Activated naive CD8-positive, alpha-beta T cell treated with anti-CD3 and anti-CD28 coated beads, Interleukin-2, amount 50 U/mL, for 16 hours (primary cell): ENCODE results near the gene GLOD5.
A peak's percentile ranks its signal among the peaks of the same experiment; 100 is the strongest.

Experiments used
- DNase-seq: peaks from one replicate; pipeline ENCODE4 v3.0.0-alpha.2; 2020; ENCODE audit warnings: low read depth, low spot score

The GLOD5 gene

DNA sequence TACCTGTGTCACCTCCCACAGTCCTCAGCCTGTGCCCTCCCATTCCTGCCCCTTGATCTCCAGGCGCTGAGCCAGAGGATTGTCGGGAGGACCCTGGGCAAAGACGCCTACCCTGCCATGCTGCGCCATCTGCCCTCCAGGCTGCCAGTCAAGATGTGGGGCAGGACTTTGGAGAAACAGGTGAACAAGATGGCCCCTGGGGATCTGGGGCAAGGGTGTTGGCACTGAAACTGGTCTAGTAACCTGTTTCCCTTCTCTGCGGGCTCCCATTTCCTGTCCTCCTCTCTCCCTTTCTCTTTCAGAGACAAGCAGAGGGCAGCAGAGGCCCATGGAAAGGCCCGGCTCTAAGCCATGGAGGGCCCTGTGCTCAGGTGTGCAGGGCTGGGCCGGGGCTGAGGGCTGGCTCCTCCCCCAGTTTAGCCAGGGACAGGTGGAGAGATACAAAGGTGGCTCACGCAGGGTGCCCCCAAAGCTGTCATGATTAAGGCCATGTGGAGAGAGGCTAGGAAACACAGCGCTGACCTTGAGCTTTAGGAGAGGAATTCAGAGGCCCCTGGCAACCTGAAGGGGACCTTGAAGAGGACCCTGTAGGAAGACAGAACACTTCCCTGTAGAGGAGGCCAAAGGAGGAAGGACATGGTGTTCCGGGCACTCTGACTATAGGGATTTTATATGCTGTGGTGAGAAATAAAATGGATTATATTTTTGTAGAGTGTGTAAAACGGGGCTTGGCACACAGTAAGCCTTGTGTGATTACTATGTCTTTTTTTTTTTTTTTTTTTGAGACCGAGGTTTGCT, at the start of gene GLOD5:
TSS of gene GLOD5 (plus strand) at position 74 of the 798 bp plus-strand sequence. CDS start at position 118, 44 bp downstream.
- no peak for DNase-seq

DNA sequence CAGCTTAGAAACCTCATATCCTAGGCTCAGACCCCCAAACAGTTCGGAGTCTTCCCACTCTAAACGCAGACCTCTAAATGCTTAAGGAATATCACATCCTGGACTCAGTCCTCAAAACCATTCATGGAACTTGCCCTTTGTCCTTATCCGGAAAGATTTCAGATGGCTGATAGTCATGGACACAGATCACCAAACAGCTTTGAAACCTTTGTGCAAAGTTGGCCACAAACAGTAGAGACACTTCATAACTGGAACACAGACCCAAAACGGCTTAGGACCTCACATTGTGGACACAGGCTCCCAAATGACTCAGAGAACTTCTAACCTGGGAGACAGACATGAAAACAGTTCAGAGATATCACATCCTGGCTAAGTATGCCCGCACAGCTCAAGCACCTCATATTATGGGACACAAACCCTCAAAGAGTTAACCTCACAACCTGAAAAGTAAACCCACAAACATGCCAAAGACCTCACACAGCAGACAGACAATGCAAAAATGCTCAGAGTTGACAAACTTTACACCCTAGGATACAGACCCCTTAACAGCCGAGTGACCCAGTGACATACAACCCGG, 49.5 kb upstream of the GLOD5 start:
- DNase-seq = no peak

- no peak for DNase-seq
Measured at GRCh38 chrX:48713847-48714246, 47.7 kb upstream of the GLOD5 start.

GRCh38 chrX:48714573-48714972, 47.0 kb upstream of the GLOD5 start:
- no peak for DNase-seq

- no peak for DNase-seq
Measured at GRCh38 chrX:48715072-48715471, 46.5 kb upstream of the GLOD5 start.

DNA sequence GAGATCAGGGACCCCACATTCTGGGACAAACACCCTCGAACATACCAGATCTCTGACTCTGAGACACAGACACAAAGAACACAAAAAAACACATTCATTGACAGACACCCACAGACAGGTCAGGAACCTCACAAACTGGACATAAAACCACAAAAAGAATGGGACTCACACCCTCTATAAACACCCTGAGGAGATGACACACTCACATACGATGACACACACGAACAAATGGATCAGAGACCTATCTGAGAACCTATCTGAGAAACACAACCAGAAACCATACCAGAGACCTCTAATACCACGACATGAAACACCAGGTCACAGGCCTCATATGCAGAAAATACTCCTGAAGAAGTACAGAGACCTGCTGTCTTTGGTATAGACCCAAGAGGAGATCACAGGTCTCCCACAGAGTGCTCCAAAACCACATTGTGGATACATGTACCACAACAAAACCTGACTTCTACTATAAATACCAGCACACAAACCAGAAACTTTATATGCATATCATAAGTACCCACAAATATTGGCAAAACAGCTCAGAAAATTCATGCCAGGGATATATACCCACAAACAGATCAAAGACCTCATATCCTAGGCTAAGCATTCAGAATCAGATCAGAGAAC, 45.6 kb upstream of the GLOD5 start:
- DNase-seq = no peak

DNA sequence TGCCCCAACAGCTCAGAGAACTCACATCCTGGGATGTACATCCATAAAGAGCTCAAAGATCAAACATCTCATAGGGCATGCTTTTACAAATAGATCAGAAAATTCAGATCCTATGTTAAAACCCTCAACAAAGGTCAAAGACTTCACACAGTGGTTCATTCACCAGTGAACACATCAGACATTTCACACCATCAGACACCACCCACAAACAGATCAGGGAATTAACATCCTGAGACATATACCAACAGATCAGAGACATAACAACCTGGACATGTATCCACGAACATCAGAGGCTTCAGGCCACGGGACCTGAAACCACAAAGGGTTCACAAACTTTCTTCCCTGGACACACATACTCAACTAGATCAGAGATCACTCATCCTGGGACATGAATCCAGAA, 41.6 kb upstream of the GLOD5 start:
- no peak for DNase-seq

GRCh38 chrX:48720577-48721250, 40.8 kb upstream of the GLOD5 start:
- DNase-seq = no peak

- DNase-seq = no peak
Measured at GRCh38 chrX:48721916-48722315, 39.6 kb upstream of the GLOD5 start.

DNA sequence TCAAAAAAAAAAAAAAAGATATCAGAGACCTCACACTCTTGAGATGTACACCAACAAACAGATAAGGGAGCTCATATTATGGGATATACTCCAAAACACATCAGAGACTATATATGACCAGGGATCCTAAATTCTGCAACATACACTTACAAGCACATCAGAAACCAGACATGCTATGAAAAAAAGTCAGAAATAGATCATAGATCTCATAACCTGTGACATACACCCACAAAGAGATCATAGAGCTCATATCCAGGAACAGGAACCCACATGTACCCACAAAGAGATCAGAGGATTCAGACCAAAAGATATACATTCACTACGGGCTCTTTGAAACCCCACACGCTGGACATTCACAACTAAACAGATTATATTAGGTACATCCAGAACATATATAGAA, 35.0 kb upstream of the GLOD5 start:
- DNase-seq = no peak

DNA sequence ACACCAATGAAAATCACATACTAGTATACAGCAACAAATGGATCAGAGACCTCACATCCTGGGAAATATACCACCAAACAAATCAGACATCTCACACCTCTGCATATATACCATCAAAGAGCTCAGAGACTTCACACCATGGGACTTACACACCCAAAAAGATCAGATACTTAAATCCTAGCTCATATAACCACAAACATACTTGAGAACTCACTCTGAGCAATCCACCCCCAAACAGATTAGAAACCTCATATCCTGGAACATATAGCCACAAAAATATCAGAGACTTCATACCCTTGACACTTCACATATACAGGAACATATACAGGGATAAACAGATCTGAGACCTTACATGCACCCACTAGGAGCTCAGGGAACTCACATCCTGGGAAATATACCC, 32.9 kb upstream of the GLOD5 start:
- no peak for DNase-seq

GRCh38 chrX:48736303-48736702, 25.2 kb upstream of the GLOD5 start:
- no peak for DNase-seq

- DNase-seq = no peak
Measured at GRCh38 chrX:48736878-48737212, 24.7 kb upstream of the GLOD5 start.

DNA sequence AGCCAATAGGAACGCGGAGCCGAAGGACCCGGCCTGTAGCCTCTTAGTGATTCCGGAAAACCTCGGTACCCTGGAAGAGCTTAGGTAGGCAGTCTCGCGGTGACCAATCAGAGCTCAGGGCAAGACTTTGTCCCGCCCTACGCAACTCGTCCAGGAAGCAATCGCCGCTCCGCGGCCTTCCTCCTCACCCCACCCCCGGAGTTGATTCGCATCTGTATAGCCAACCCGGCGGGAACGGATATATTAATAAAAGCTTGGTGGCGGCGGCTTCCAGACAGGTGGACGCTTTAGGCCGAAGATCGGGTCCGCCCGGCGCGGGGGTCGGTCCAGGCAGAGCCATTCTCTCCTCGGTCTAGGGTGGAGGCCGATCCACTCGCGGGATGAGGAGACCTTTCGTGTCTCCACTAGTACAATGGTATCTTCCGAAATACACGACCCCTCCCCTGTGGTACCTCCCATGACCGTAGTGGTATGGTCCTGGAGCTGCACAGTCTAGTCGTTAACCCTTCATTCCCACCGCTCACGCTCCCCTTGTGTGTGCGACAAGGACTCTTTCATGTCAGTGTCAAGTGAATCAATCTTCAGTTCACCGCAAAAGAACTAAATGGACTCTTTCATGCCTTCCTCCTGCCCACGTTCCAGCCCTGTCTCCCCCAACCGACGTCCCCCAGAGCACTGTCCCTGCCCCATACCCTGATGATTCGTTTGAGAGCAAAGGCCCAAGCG, 24.2 kb upstream of the GLOD5 start:
- DNase-seq = peak; percentile 62

DNA sequence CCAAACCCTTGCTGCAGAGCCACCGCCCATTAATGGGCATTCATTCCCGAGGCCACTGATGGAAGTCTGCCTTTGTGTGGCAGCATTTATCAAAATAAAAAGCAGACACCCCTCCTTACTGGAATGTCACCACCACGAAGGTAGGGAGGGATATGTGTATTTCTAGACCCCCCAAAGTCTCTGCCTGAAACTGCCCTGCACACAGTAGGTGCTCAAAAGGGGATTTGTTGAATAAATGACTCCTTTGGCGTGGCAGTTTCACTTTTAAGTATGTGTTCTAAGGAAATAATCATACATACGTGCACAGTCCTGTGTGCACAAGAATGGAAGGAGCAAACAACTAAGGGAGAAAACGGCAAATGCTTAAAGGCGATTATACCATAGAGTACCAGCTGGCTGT, 23.6 kb upstream of the GLOD5 start:
- no peak for DNase-seq

- no peak for DNase-seq
Measured at GRCh38 chrX:48741834-48742233, 19.7 kb upstream of the GLOD5 start.

GRCh38 chrX:48745222-48745621, 16.3 kb upstream of the GLOD5 start:
- no peak for DNase-seq

GRCh38 chrX:48747415-48748016, 14.0 kb upstream of the GLOD5 start:
- DNase-seq = no peak

- DNase-seq = no peak
Measured at GRCh38 chrX:48749182-48749581, 12.4 kb upstream of the GLOD5 start.

- DNase-seq = no peak
Measured at GRCh38 chrX:48751343-48751742, 10.2 kb upstream of the GLOD5 start.

GRCh38 chrX:48752498-48752897, 9.0 kb upstream of the GLOD5 start:
- no peak for DNase-seq
